ENCODE data around the gene KIAA0825.

DNA sequence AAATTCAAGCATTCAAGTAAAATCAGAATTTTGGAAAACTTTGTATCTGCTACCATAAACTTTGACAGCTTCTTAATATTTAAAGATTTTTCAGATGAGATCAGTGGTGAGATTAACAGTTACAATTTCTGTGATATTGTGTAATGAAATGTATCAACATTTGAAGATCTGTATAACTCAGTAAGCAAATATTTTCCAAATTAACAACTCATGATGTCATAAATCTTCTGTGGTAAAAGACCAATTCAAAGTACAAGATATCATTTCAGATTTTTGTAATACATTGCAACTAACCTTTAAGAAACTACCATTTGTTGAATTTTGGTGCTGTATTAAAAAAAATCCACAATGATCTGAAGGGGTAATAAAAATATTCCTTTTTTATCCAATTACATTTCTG is 352.2 kb downstream of the KIAA0825 start:
- TF ChIP-seq CTCF (IDR thresholded peaks at IDR 0.05) (no peak), E2F5 (CRISPR knock-in tag; IDR thresholded peaks at IDR 0.05) (no peak), TCF7 (CRISPR knock-in tag; IDR thresholded peaks at IDR 0.05; ENCODE audit: low read depth) (no peak), ZNF121 (CRISPR knock-in tag; IDR thresholded peaks at IDR 0.05) (no peak), FOXP4 (CRISPR knock-in tag; IDR thresholded peaks at IDR 0.05) (no peak), NFYB (CRISPR knock-in tag; conservative IDR thresholded peaks at IDR 0.05; ENCODE audit: low read depth) (no peak), ZNF138 (CRISPR knock-in tag; conservative IDR thresholded peaks at IDR 0.05) (no peak), RELA (CRISPR knock-in tag; IDR thresholded peaks at IDR 0.05; ENCODE audit: borderline replicate concordance) (no peak)
- TF ChIP-seq, protein P1, sequence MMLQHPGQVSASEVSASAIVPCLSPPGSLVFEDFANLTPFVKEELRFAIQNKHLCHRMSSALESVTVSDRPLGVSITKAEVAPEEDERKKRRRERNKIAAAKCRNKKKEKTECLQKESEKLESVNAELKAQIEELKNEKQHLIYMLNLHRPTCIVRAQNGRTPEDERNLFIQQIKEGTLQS (CRISPR knock-in tag; conservative IDR thresholded peaks at IDR 0.05) = no peak
- TF ChIP-seq, protein P2, sequence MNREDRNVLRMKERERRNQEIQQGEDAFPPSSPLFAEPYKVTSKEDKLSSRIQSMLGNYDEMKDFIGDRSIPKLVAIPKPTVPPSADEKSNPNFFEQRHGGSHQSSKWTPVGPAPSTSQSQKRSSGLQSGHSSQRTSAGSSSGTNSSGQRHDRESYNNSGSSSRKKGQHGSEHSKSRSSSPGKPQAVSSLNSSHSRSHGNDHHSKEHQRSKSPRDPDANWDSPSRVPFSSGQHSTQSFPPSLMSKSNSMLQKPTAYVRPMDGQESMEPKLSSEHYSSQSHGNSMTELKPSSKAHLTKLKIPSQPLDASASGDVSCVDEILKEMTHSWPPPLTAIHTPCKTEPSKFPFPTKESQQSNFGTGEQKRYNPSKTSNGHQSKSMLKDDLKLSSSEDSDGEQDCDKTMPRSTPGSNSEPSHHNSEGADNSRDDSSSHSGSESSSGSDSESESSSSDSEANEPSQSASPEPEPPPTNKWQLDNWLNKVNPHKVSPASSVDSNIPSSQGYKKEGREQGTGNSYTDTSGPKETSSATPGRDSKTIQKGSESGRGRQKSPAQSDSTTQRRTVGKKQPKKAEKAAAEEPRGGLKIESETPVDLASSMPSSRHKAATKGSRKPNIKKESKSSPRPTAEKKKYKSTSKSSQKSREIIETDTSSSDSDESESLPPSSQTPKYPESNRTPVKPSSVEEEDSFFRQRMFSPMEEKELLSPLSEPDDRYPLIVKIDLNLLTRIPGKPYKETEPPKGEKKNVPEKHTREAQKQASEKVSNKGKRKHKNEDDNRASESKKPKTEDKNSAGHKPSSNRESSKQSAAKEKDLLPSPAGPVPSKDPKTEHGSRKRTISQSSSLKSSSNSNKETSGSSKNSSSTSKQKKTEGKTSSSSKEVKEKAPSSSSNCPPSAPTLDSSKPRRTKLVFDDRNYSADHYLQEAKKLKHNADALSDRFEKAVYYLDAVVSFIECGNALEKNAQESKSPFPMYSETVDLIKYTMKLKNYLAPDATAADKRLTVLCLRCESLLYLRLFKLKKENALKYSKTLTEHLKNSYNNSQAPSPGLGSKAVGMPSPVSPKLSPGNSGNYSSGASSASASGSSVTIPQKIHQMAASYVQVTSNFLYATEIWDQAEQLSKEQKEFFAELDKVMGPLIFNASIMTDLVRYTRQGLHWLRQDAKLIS (CRISPR knock-in tag; IDR thresholded peaks at IDR 0.05; ENCODE audit: borderline replicate concordance) = no peak
- TF ChIP-seq, protein P3, sequence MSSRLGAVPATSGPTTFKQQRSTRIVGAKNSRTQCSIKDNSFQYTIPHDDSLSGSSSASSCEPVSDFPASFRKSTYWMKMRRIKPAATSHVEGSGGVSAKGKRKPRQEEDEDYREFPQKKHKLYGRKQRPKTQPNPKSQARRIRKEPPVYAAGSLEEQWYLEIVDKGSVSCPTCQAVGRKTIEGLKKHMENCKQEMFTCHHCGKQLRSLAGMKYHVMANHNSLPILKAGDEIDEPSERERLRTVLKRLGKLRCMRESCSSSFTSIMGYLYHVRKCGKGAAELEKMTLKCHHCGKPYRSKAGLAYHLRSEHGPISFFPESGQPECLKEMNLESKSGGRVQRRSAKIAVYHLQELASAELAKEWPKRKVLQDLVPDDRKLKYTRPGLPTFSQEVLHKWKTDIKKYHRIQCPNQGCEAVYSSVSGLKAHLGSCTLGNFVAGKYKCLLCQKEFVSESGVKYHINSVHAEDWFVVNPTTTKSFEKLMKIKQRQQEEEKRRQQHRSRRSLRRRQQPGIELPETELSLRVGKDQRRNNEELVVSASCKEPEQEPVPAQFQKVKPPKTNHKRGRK (CRISPR knock-in tag; IDR thresholded peaks at IDR 0.05; ENCODE audit: borderline replicate concordance) = no peak
